HG03469 (cell line): ENCODE data around the gene KRT6A.
"Not testable (repeated sequence)": the region's sequence is repeated elsewhere in the genome, so short reads cannot be mapped to it uniquely, and the experiment has no call there.

ENCODE experiments used
- ATAC-seq: cut with Tn5 transposase; IDR thresholded peaks from one replicate; pipeline ENCODE4 v1.9.1; 2021; ENCODE audit warnings: mild to moderate bottlenecking, moderate library complexity, moderate number of reproducible peaks; ENCODE audit not compliant: unreplicated experiment

Gene KRT6A

DNA sequence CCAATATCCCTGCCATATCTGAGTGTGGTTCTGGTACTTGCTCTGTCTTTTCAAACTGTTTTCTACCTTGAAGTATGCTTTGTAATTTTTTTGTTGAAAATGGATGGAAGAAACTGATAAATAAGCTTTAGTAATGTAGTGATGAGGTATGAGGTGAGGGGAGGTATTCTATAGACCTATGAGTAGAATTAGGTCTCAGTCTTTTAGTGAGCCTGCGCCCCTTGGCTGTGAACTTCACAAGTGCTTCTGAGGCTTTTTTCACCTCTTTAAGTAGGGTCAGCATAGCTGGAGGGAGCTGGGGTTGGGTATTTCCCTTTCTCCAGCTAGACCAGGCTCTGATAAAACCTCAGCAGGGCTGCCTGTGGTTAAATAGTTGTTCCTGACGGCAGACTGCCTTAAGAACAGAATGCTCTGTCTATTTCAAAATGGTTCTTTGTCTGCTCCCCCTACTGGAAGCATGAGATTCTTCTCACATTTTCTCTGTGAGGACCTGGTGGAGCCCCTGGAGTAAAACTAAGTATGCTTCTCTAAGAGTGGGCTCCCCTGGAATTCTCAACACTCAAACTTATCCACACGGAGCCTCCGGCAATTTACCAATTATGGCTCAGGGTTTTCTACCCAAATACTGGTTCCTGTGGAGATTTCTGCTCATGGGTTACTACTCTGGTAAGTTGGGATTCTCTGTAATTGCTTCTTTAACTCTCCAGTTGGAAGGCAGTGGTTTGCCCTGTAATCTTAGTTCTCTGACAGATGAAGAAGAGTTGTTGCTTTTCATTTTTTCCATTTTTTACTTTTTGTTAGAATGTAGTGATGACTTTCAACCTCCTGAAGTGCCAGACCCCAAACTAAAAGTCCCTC is 14.0 kb upstream of the KRT6A start:
- no peak for ATAC-seq

DNA sequence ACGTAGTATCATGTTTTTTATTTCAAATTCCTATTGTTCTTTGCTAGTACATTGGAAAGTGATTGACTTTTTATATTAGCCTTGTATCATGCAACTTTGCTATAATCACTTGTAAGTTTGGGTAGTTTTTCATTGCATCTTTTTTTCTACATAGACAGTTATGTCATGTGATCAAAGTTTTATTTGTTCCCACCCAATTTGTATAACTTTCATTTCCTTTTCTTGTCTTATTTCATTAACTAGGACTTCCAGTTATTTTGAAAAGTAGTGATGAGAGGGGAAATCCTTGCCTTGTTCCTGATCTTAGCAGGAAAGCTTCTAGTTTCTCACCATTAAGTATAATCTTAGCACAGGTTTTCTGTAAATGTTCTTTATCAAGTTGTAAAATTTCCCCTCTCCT is 9.8 kb upstream of the KRT6A start:
- no peak for ATAC-seq

DNA sequence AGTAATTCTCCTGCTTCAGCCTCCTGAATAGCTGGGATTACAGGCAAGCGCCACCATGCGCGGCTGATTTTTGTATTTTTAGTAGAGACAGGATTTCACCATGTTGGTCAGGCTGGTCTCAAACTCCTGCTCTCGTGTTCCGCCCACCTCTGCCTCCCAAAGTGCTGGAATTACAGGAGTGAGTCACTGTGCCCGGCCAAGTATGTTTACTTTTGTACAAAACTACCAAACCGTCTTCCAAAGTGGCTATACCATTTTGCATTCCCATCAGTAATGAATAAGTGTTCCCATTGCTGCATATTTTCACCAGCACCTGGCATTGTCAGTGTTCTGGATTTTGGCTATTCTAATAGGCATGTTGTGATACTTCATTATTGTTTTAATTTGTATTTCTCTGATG is 8.4 kb upstream of the KRT6A start:
- no peak for ATAC-seq

DNA sequence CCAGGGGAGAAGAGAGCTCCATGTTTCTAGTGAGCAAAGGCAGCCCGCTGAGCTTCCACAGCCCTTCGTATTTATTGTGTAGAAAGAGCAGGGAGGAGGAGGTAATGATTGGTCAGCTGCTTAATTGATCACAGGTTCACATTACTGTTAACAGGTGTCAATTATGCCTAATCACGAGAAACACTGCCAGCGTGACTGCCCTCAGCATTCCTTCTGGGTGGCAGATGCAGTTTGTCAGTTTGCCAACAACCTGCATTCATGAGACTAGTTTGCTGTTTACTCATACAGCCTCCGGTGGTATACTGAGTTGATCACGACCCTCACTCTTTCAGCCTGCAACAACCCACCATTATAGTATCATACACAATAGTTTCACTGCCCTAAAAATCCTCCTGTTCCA is 7.5 kb upstream of the KRT6A start:
- not testable (repeated sequence) for ATAC-seq

- no peak for ATAC-seq
Observed at GRCh38 chr12:52499806-52500560, 6.9 kb upstream of the KRT6A start.

- ATAC-seq: no peak
Observed at GRCh38 chr12:52498946-52499345, 5.9 kb upstream of the KRT6A start.

GRCh38 chr12:52497975-52498374 is 4.9 kb upstream of the KRT6A start:
- no peak for ATAC-seq

GRCh38 chr12:52496590-52497071 is 3.6 kb upstream of the KRT6A start:
- ATAC-seq: no peak

- ATAC-seq: no peak
Observed at GRCh38 chr12:52496054-52496453, 3.0 kb upstream of the KRT6A start.

- no peak for ATAC-seq
Observed at GRCh38 chr12:52495389-52495788, 2.3 kb upstream of the KRT6A start.

DNA sequence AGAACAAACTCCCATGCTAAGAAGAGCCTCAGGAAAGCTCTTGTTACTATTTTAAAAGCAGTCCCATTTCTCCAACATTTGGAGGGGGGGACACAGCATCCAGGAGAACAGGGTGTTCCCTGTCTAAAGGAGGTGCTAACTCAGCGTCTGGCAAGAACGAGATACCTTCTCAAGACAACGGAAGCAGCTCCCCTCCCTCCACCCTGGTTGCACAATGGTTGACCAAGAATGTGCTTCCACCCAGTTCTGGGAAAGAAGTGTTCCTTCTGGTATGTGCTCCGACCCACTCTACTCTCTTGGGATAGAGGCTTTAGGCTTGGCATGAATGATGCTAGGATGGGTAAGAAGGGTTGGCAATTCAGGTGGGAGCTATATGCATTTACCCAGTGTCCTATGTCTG is 1.5 kb upstream of the KRT6A start:
- no peak for ATAC-seq

GRCh38 chr12:52494100-52494499 is 1.0 kb upstream of the KRT6A start:
- ATAC-seq: no peak

DNA sequence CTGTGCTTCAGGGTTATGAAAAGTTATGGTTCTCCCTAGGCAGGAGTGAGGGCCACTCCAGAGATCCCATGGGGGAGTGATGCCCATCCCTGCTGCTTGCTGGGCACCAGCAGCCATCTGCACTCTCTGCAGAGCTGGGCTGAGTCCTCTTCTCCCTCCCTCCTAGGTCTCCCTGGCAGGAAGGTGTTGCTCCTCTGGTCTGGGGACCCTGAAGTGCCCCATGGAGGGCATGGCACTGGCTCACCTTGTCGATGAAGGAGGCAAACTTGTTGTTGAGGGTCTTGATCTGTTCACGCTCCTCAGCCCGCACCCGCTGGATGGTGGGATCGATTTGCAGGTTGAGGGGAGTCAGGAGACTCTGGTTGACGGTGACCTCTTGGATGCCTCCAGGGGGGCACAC is 652 bp downstream of the KRT6A start:
- ATAC-seq: not testable (repeated sequence)

- not testable (repeated sequence) for ATAC-seq
Observed at GRCh38 chr12:52491495-52491894, 1.6 kb downstream of the KRT6A start.

GRCh38 chr12:52488736-52489135 is 4.3 kb downstream of the KRT6A start:
- ATAC-seq: no peak

- not testable (repeated sequence) for ATAC-seq
Observed at GRCh38 chr12:52487744-52488443, 5.2 kb downstream of the KRT6A start.

DNA sequence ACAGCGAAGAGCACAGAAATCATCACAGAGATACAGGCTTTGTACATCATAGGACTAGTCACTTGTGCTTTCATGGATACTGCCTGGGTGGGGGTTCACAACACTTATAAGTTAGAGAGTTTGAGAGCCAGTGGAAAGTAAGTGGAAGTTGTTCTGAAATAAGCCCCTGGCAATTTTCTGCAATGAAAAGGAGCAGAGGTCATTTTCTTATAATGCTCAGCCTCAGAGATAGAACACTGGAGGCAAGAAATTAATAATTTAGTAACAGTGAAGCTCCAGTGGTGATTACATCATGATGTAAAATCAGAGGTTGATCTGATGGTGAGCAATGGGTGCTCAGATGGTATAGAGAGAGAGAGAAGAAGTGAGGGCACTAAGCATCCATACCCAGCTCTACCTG is 5.8 kb downstream of the KRT6A start:
- no peak for ATAC-seq

DNA sequence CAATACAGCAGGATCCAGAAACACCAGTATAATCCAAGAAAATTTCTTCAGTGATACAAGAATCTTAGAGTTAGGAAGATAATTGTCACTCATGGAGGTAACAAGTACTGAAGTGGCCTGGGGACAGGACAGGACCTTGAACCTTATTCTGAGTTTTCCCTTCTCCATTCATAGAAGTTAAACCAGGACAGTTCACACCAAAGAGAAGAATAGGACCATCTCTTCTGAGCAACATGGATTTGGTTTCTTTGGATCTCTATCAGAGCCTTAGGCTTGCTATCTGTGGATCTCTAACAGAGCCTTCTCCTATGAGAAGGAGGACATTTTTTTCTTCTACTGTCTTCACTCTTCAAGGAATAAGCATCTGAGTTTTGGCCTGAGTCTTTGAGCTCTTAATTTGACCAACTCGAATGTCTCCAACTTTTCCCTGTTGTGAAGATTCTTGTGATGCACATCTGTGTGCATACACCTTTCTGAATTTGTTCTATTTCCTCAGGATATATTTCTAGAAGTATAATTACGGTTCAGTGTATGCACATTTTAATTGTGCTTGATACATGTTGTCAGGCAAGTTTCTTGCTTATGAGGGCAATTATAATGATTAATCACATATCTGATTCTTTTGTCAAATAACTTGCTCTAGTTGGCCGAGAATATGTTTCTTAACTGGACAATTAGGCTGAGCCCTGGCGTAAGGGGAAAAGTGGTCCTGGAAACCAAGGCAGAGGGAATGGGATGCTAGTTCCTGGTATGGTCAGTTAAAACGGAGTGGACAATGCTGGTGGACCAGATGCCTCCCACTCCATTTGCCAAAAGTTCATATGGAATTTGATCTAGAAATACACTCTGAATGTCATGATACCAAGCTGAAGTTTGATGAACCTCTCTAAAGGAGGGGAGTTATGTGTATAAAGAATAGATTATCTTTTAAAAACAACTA is 6.6 kb downstream of the KRT6A start:
- no peak for ATAC-seq

DNA sequence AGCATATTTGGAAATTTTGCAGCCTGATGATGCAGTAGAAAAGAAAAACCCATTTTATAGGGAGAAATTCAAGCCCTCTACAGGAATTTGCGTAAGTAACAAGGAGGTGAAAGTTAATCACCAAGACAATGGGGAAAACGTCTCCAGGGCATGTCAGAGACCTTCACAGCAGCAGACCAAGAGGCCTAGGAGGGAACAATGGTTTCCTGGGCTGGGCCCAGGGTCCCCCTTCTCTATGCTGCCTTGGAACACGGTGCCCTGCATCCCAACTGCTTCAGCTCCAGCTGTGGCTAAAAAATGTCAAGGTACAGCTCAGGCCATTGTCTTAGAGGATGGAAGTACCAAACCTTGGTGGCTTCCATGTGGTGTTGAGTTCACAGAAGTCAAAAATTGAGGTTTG is 13.0 kb downstream of the KRT6A start:
- no peak for ATAC-seq

DNA sequence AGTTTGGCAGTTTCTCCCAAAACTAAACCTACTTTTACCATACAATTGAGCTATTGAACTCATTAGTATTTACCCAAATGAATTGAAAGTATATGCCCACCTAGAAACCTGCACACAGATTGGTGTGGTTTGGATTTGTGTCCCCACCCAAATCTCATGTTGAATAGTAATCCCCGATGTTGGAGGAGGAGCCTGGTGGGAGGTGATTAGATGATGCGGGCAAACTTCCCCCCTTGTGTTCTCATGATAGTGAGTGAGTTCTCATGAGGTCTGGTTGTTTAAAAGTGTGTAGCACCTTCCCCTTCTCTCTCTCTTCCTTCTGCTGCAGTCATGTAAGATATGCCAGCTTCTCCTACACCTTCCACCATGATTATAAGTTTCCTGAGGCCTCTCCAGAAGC is 15.4 kb downstream of the KRT6A start:
- no peak for ATAC-seq
